ENCODE data around the gene NID1. TPM values are rescaled to one million over a fixed set of nuclear protein-coding genes. Genes with fewer than 3 reads are reported as not detected.

NID1 gene
- total RNA-seq, 1 donor = 68.1 TPM

DNA sequence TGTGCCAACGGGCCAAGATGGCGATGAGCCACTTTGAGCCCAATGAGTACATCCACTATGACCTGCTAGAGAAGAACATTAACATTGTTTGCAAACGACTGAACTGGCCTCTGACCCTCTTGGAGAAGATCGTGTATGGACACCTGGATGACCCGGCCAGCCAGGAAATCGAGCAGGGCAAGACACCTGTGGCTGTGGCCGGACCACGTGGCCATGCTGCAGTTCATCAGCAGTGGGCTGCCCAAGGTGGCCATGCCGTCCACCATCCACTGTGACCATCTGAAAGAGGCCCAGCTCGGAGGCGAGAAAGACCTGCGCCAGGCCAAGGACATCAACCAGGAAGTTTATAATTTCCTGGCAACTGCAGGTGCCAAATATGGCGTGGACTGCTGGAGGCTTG, 45.2 kb upstream of the NID1 start:
- TF ChIP-seq, protein P1, sequence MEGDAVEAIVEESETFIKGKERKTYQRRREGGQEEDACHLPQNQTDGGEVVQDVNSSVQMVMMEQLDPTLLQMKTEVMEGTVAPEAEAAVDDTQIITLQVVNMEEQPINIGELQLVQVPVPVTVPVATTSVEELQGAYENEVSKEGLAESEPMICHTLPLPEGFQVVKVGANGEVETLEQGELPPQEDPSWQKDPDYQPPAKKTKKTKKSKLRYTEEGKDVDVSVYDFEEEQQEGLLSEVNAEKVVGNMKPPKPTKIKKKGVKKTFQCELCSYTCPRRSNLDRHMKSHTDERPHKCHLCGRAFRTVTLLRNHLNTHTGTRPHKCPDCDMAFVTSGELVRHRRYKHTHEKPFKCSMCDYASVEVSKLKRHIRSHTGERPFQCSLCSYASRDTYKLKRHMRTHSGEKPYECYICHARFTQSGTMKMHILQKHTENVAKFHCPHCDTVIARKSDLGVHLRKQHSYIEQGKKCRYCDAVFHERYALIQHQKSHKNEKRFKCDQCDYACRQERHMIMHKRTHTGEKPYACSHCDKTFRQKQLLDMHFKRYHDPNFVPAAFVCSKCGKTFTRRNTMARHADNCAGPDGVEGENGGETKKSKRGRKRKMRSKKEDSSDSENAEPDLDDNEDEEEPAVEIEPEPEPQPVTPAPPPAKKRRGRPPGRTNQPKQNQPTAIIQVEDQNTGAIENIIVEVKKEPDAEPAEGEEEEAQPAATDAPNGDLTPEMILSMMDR (IDR thresholded peaks at IDR 0.05; ENCODE audit: insufficient read depth, low read length) = no peak
- no peak for DNase-seq (ENCODE audit: low read depth)
- no peak overlapping the region for H3K4me3 ChIP-seq (ENCODE audit: low read depth, low read length)

GRCh38 chr1:236108027-236108648, 43.2 kb upstream of the NID1 start:
- H3K4me3 ChIP-seq (ENCODE audit: low read depth, low read length) = no peak overlapping the region
- peak; percentile 20 for DNase-seq (ENCODE audit: low read depth)
- TF ChIP-seq, protein P1 (IDR thresholded peaks at IDR 0.05; ENCODE audit: insufficient read depth, low read length) = no peak

- no peak overlapping the region for H3K4me3 ChIP-seq (ENCODE audit: low read depth, low read length)
- DNase-seq (ENCODE audit: low read depth) = no peak
- TF ChIP-seq, protein P1 (IDR thresholded peaks at IDR 0.05; ENCODE audit: insufficient read depth, low read length) = no peak
Measured at GRCh38 chr1:236107121-236107907, 42.4 kb upstream of the NID1 start.

GRCh38 chr1:236103646-236104218, 38.8 kb upstream of the NID1 start:
- TF ChIP-seq, protein P1 (IDR thresholded peaks at IDR 0.05; ENCODE audit: insufficient read depth, low read length) = peak; percentile 76
- H3K4me3 ChIP-seq (ENCODE audit: low read depth, low read length) = no peak overlapping the region
- peak; percentile 77 for DNase-seq (ENCODE audit: low read depth)

- no peak for DNase-seq (ENCODE audit: low read depth)
- TF ChIP-seq, protein P1 (IDR thresholded peaks at IDR 0.05; ENCODE audit: insufficient read depth, low read length) = no peak
- H3K4me3 ChIP-seq (ENCODE audit: low read depth, low read length) = no peak overlapping the region
Measured at GRCh38 chr1:236103059-236103458, 38.2 kb upstream of the NID1 start.

- H3K4me3 ChIP-seq (ENCODE audit: low read depth, low read length) = no peak overlapping the region
- no peak for DNase-seq (ENCODE audit: low read depth)
- TF ChIP-seq, protein P1 (IDR thresholded peaks at IDR 0.05; ENCODE audit: insufficient read depth, low read length) = no peak
Measured at GRCh38 chr1:236102611-236103010, 37.7 kb upstream of the NID1 start.

Data from fibroblast of the aortic adventitia (primary cell).